MCF 10A (cell line): Measurements from ENCODE around the gene ARMC9. TPM values are rescaled to one million over a fixed set of nuclear protein-coding genes. Genes with fewer than 3 reads are reported as not detected.
A peak's percentile ranks its signal among the peaks of the same experiment; 100 is the strongest.

Experiments used
- BruUV-seq: library from RNA; stranded (reverse); fragments of 400-500 nt; replicated peaks from 2 replicates; lab custom pipeline; 2021; lab: Mats Ljungman, UMichigan
- CTCF ChIA-PET: fragments of 300-600 bp; sonication (Branson Sonifier 250); formaldehyde crosslinking; extraction: SDS; loops from one replicate; lab custom pipeline; 2021; ENCODE audit warnings: antibody characterized with exemption, inconsistent platforms; lab: Yijun Ruan, JAX
- POLR2A ChIA-PET: fragments of 300-600, 350-650 bp; sonication (Branson Sonifier 250); formaldehyde crosslinking; extraction: SDS; loops from one replicate; lab custom pipeline; 2020; ENCODE audit warnings: antibody characterized with exemption, inconsistent platforms; lab: Yijun Ruan, JAX
- DNase-seq: peaks from one replicate; pipeline ENCODE4 v3.0.0-alpha.2; 2018; ENCODE audit not compliant: unreplicated experiment
- H3K27ac Mint-ChIP-seq: one replicate; pipeline ENCODE4 v1.8.0; 2022; ENCODE audit warnings: mild to moderate bottlenecking, low read depth, mixed read lengths; ENCODE audit not compliant: unreplicated experiment
- H3K27me3 Mint-ChIP-seq: one replicate; pipeline ENCODE4 v1.8.0; 2022; ENCODE audit warnings: mixed read lengths; ENCODE audit not compliant: insufficient read depth, unreplicated experiment
- H3K36me3 Mint-ChIP-seq: one replicate; pipeline ENCODE4 v1.8.0; 2022; ENCODE audit warnings: mild to moderate bottlenecking, moderate library complexity, mixed read lengths; ENCODE audit not compliant: insufficient read depth, unreplicated experiment
- H3K4me1 Mint-ChIP-seq: one replicate; pipeline ENCODE4 v1.8.0; 2022; ENCODE audit warnings: mixed read lengths; ENCODE audit not compliant: insufficient read depth, unreplicated experiment
- H3K4me3 Mint-ChIP-seq: one replicate; pipeline ENCODE4 v1.8.0; 2022; ENCODE audit warnings: mild to moderate bottlenecking, moderate library complexity, mixed read lengths; ENCODE audit not compliant: unreplicated experiment
- H3K9me3 Mint-ChIP-seq: one replicate; pipeline ENCODE4 v1.8.0; 2022; ENCODE audit warnings: mixed read lengths; ENCODE audit not compliant: unreplicated experiment
- CTCF ChIP-seq: fragments of 200-600 bp; IDR thresholded peaks from one replicate; pipeline ENCODE4 v1.8.0; 2022; ENCODE audit warnings: antibody characterized with exemption, mild to moderate bottlenecking; ENCODE audit not compliant: unreplicated experiment
- intact Hi-C: fragments of 100-400 bp; cut with micrococcal nuclease; formaldehyde crosslinking; loops from 2 replicates; pipeline ENCODE4 v1.14.1; 2022
- total RNA-seq: library from RNA; stranded (reverse); gene quantifications from 2 replicates; pipeline ENCODE4 v1.2.3, GENCODE V29; 2022

Gene ARMC9
- total RNA-seq, 1 experiment from 2014 or later: 16.5 TPM

- intact Hi-C loops: no loop called here
- no peaks in the 10 kb centered on the region for H3K9me3 Mint-ChIP-seq
- peak within 1 kb of the TSS; percentile 35 for H3K4me3 Mint-ChIP-seq
- H3K4me1 Mint-ChIP-seq: no peaks in the 10 kb centered on the region
- no peaks in the 10 kb centered on the region for H3K36me3 Mint-ChIP-seq
- POLR2A ChIA-PET: no interaction called here
- no peak for TF ChIP-seq CTCF
- CTCF ChIA-PET: interaction anchor here (0.6 to 1.3 kb wide), 2 partner anchors 10 to 37 kb away, joined by 4 read pairs; no protein-coding TSS in a partner anchor
- DNase-seq: no peak
- BruUV-seq: no TSS peak
- H3K27ac Mint-ChIP-seq: no peak within 1 kb of the TSS
- no peaks in the 10 kb centered on the region for H3K27me3 Mint-ChIP-seq
These were observed 197.0 kb downstream of the ARMC9 start, which contains the start of gene B3GNT7 for GRCh38 chr2:231395188-231396057. Gene B3GNT7 (plus strand): TSS chr2:231395710. CDS start chr2:231395804, 94 bp downstream.

DNA sequence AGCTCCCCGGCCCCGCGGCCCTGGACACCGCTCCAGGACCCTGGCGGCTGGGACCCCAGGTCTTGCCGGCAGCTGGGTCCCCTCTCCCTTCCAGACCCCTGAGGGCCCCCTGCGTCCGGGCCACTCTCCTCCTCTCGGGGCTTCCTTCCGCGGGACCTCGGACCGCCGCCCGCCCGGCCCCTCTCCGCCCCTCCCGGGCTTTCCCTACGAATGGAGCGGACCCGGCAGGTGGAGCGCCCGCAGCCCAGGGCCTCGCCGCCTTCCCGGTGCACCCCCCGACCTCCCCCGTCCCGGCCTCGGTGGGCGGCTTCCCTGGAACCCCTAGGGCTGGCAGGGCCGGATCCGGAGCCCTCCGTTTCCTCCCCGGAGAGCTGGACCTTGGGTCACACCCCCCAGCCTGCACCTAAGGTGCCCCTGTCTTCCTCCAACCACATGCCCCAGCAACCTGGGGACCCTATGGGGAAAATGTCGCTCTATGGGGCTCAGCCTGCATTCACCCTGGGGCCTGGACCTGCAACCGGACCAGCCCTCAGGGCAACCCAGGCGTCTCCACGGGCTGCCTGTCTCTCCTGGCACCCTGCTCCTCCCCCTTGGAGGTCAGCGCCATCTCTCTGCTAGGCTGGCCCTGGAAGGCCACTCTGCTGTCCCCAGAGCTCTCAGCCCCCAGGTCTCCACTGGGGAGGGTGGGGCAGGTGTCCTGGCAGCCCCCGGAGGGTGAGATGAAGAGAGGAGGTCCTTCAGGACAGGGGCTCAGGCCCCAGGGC is 197.8 kb downstream of the ARMC9 start:
- DNase-seq: no peak
- intact Hi-C loops: no loop called here

GRCh38 chr2:231397011-231397927 is 198.8 kb downstream of the ARMC9 start:
- Mint-ChIP-seq H3K4me1 (no peaks in the 10 kb centered on the region), H3K9me3 (no peaks in the 10 kb centered on the region), H3K27ac (no peak overlapping the region), H3K27me3 (no peaks in the 10 kb centered on the region), H3K4me3 (no peak overlapping the region), H3K36me3 (no peaks in the 10 kb centered on the region)
- TF ChIP-seq CTCF: no peak
- no TSS peak for BruUV-seq
- ChIA-PET POLR2A (no interaction called here), CTCF (interaction anchor here (0.5 to 1.3 kb wide), 6 partner anchors 112 to 496 kb away, joined by 3 to 6 read pairs (median 3); no protein-coding TSS in a partner anchor)
- DNase-seq: no peak
- intact Hi-C loops: no loop called here

More for the DNA sequence above, 197.8 kb downstream of the ARMC9 start:
- Mint-ChIP-seq H3K4me3 (no peak overlapping the region), H3K4me1 (no peaks in the 10 kb centered on the region), H3K27me3 (no peaks in the 10 kb centered on the region), H3K36me3 (no peaks in the 10 kb centered on the region), H3K9me3 (no peaks in the 10 kb centered on the region), H3K27ac (no peak overlapping the region)
- no peak for TF ChIP-seq CTCF
- POLR2A ChIA-PET: no interaction called here
- BruUV-seq: no TSS peak
- CTCF ChIA-PET: interaction anchor here (0.6 to 1.3 kb wide), 5 partner anchors 111 to 177 kb away, joined by 3 to 6 read pairs (median 3); no protein-coding TSS in a partner anchor
